Retinal pigment epithelial cell (primary cell): Measurements from ENCODE around the gene IRF5.

Experiments used
- DNase-seq: peaks from one replicate; pipeline ENCODE4 v3.0.0-alpha.2; 2010; ENCODE audit warnings: low read depth
- H3K4me3 ChIP-seq: 2 replicates; pipeline ENCODE4 v1.5.1; 2011; ENCODE audit warnings: mild to moderate bottlenecking, low read length, control low read depth, moderate library complexity
- TF ChIP-seq, protein P1 (sequence below): conservative IDR thresholded peaks from 2 replicates; pipeline ENCODE4 v1.5.1; 2011; ENCODE audit warnings: low read depth, low read length, control low read depth, inconsistent platforms

IRF5 gene

DNA sequence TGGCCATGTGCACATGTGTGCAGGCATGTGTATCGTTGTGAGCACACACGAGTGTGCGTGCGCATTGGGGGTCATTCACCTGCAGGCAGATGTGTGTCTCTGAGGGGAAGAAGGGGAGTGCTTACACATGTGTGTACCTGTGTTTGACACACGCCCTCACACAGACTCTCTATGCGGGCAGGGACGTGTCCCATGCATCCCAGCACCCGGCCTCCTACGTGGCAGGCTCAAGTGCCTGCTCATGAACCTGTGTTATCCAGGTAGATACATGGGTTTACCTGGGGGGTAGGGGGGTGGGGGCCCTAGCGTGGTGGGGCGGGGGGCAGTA, 45.8 kb upstream of the IRF5 start:
- TF ChIP-seq, protein P1, sequence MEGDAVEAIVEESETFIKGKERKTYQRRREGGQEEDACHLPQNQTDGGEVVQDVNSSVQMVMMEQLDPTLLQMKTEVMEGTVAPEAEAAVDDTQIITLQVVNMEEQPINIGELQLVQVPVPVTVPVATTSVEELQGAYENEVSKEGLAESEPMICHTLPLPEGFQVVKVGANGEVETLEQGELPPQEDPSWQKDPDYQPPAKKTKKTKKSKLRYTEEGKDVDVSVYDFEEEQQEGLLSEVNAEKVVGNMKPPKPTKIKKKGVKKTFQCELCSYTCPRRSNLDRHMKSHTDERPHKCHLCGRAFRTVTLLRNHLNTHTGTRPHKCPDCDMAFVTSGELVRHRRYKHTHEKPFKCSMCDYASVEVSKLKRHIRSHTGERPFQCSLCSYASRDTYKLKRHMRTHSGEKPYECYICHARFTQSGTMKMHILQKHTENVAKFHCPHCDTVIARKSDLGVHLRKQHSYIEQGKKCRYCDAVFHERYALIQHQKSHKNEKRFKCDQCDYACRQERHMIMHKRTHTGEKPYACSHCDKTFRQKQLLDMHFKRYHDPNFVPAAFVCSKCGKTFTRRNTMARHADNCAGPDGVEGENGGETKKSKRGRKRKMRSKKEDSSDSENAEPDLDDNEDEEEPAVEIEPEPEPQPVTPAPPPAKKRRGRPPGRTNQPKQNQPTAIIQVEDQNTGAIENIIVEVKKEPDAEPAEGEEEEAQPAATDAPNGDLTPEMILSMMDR: no peak
- no peak overlapping the region for H3K4me3 ChIP-seq
- DNase-seq: no peak

DNA sequence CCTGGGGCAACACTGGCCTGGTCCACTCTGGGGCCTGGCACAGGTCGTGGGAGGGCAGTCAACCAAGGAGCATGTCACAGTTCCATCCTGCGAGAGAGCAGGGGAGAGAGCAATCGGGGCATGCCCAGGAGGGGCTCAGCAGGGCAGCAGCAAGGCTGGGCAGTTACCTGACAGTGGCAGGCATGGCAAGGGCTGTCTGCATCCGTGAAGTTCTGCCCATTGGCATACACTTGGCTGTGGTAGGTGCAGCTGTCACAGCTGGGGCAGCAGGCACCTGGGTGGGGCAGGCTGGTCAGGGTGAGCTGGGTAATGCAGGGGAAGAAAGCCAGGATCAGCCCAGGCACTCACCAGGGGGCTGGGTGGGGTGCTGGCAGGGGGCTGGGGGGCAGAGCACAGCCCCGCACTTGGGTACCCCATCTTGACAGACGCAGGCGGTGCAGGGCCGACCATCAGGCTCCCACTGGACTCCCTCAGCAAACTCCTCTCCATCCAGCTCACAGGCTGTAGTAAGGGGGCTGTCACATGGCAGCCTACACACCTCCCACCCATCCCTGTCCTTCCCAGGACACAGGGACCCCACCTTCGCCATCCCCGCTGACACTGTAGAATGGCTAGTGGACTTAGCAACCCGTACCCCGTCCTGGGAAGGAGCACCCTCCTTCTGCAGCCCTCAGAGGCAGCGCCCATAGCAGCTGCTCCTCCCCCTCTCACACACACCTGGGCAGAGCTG, 45.0 kb upstream of the IRF5 start:
- H3K4me3 ChIP-seq: no peak overlapping the region
- TF ChIP-seq, protein P1: no peak
- DNase-seq: no peak

DNA sequence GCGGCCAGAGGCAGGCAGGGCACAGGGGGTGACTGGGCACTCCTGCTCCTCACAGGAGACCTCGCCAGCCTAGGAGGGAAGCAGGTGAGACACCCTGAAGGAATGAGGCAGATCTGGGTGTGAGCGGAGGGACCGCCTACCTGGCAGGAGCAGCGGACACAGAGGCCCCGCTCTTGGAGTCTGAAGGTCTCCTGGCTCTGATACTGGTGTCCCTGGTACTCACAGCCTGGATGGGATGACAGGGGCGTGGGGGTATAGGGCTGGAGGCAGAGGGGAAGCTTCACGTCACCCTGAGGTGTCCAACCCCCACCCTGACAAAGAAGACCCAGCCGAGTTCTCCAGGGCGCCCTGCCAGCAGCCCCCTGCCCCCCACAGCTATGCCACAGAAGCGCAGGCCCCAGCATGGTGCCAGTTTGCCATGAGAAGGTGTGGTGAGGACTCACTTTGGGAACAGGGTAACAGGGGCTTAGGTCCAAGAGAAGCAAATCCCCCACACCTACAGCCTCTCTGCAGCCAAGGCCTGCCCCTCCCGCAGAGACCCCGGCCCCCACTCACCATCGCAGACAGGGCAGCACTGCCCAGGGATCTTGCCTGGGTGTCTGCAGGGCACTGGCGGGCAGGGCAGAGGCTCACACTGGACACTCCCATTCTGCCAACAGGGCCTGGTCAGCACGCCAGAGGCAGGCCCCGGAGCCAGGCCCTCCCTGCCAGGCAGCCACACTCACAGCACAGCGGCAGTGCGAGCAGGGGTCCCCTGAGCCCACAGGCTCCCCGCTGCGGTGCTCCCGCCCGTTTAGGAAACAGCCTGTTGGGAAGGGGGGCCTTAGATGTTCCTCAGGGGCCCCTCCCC, 44.3 kb upstream of the IRF5 start:
- no peak overlapping the region for H3K4me3 ChIP-seq
- TF ChIP-seq, protein P1: no peak
- no peak for DNase-seq

DNA sequence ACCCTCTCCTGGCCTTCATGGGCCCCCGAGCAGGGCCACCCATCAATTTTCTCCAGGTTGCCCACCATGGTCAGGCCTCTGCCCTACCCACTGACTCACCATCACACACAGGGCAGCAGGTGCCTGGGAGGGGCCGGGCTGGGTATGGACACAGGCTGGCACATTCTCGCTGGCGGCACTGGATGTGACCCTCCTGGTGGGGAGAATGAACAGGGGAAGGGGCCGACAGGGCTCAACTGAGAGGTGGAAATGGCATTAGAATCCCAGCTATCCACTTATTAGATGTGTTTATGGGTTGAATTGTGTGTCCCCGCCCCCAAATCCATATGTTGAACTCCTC, 43.7 kb upstream of the IRF5 start:
- TF ChIP-seq, protein P1: no peak
- DNase-seq: no peak
- H3K4me3 ChIP-seq: no peak overlapping the region

DNA sequence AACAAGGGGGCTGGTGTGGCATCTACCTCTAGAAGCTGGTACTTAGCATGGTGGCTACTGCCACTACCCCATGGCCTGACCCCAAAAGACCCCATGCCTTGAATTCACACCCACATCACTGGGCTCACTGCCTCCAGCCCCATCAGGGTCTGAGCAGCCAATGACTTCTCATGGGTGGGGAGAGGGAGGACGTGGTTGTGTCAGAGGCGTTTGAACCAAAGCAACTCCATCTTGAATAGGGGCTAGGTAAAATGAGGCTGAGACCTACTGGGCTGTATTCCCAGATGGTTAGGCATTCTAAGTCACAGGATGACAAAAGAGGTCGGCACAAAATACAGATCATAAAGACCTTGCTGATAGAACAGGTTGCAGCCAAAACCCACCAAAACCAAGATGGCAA, 42.4 kb upstream of the IRF5 start:
- no peak for DNase-seq
- no peak overlapping the region for H3K4me3 ChIP-seq
- TF ChIP-seq, protein P1: no peak

DNA sequence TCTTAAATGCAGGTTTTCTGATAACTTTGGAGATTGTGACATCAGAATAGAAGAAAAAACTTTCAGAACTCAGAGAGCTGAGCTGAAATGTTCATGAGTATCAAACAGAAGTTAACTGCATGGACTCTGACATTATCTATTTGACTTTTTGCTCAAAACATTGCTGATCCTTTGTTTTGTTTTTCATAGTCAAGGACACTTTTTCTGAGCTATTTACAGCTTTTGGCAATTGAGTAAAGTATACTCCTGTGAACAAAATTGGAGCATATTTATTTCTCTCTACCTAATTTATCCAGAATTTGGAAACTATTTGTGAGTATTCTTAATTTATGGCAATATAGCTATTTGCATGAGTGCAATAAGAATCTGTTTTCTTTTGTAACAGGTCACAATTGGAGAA, 38.3 kb upstream of the IRF5 start:
- no peak for DNase-seq
- TF ChIP-seq, protein P1: no peak
- H3K4me3 ChIP-seq: no peak overlapping the region

DNA sequence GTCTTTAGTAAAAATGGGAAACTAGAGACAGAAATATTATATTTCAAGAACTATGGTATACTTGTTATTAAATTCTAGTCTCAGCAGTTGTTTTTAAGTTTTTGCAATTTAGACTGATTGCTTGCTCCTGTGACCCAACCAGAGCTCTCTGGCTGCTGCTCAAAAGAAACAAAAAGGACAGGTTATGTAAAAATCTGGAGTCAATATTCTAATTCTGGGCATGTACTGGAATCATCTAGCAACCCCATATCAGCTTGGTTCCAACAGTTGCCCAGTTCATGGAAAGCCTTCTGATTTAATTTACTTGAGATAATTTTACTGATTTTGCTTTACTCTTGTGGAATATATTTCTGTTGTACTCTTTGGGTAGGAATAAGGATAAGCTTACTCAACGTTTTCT, 37.5 kb upstream of the IRF5 start:
- DNase-seq: no peak
- TF ChIP-seq, protein P1: no peak
- no peak overlapping the region for H3K4me3 ChIP-seq
